CD4-positive, alpha-beta memory T cell (primary cell): ENCODE measurements around the gene PRR15L. TPM values are rescaled to one million over a fixed set of nuclear protein-coding genes. Genes with fewer than 3 reads are reported as not detected.
A peak's percentile ranks its signal among the peaks of the same experiment; 100 is the strongest.

ENCODE experiments used
- CTCF ChIA-PET: fragments of 350-600 bp; sonication (Branson Sonifier 250); formaldehyde crosslinking; loops from one replicate; lab custom pipeline; 2021; ENCODE audit warnings: inconsistent platforms; ENCODE audit not compliant: partially characterized antibody; lab: Charles Lee
- POLR2A ChIA-PET: fragments of 350-600 bp; sonication (Branson Sonifier 250); formaldehyde crosslinking; loops from one replicate; lab custom pipeline; 2021; ENCODE audit not compliant: partially characterized antibody; lab: Charles Lee
- DNase-seq, 5 donors: peaks; one replicate each; pipeline versions ENCODE4 v3.0.0 to v3.0.0-alpha.2; 2020 to 2022; ENCODE audit warnings: mixed read lengths in 1 of 5
- H3K27ac ChIP-seq: one replicate; pipeline ENCODE4 v1.7.0; 2013; ENCODE audit warnings: low read depth, low read length
- H3K27me3 ChIP-seq: 2 replicates; pipeline ENCODE4 v1.7.0; 2013; ENCODE audit warnings: mild to moderate bottlenecking, low read length, moderate library complexity; ENCODE audit not compliant: insufficient read depth
- H3K36me3 ChIP-seq: 2 replicates; pipeline ENCODE4 v1.7.0; 2013; ENCODE audit warnings: mild to moderate bottlenecking, low read length, moderate library complexity; ENCODE audit not compliant: insufficient read depth
- H3K4me1 ChIP-seq: 2 replicates; pipeline ENCODE4 v1.7.0; 2013; ENCODE audit warnings: mild to moderate bottlenecking, low read length, moderate library complexity; ENCODE audit not compliant: insufficient read depth
- H3K4me3 ChIP-seq, 2 donors: one replicate each; pipeline ENCODE4 v1.7.0; 2013; ENCODE audit warnings: low read length in 2 of 2, mild to moderate bottlenecking in 1 of 2
- H3K9me3 ChIP-seq, 2 donors: one replicate each; pipeline ENCODE4 v1.7.0; 2013; ENCODE audit warnings: low read length in 2 of 2, control low read depth in 1 of 2; ENCODE audit not compliant: control insufficient read depth in 1 of 2
- H3K27ac Mint-ChIP-seq, 7 donors: one replicate each; pipeline ENCODE4 v1.8.0; 2020 to 2021; ENCODE audit warnings: mixed read lengths in 7 of 7, mild to moderate bottlenecking in 6 of 7, inconsistent platforms in 3 of 7, moderate library complexity in 3 of 7
- H3K27me3 Mint-ChIP-seq, 2 donors: one replicate each; pipeline ENCODE4 v1.8.0; 2020 to 2021; ENCODE audit warnings: mixed read lengths in 2 of 2
- H3K36me3 Mint-ChIP-seq, 2 donors: one replicate each; pipeline ENCODE4 v1.8.0; 2020 to 2021; ENCODE audit warnings: mixed read lengths in 2 of 2, inconsistent platforms in 1 of 2, mild to moderate bottlenecking in 1 of 2
- H3K4me1 Mint-ChIP-seq, 4 donors: one replicate each; pipeline ENCODE4 v1.8.0; 2020 to 2021; ENCODE audit warnings: mixed read lengths in 4 of 4, mild to moderate bottlenecking in 1 of 4
- H3K4me3 Mint-ChIP-seq, 8 donors: one replicate each; pipeline ENCODE4 v1.8.0; 2020 to 2021; ENCODE audit warnings: mixed read lengths in 8 of 8, mild to moderate bottlenecking in 7 of 8, moderate library complexity in 6 of 8, inconsistent platforms in 3 of 8
- H3K9me3 Mint-ChIP-seq, 8 donors: one replicate each; pipeline ENCODE4 v1.8.0; 2020 to 2021; ENCODE audit warnings: mixed read lengths in 8 of 8, mild to moderate bottlenecking in 5 of 8, inconsistent platforms in 3 of 8, moderate library complexity in 1 of 8
- intact Hi-C: fragments of 100-400 bp; cut with micrococcal nuclease; formaldehyde crosslinking; loops from one replicate; pipeline ENCODE4 v1.15.1; 2023
- polyA plus RNA-seq, 2 donors: library from polyadenylated mRNA; unstranded; fragments of 300-500 nt; fragmentation: Illumina TruSeq; gene quantifications; one replicate each; pipeline ENCODE4 v1.2.3, GENCODE V29; 2021
- total RNA-seq, 2 experiments: library from RNA; stranded (reverse); gene quantifications; one replicate each; pipeline ENCODE4 v1.2.3, GENCODE V29; 2021

The PRR15L gene
- total and polyA plus RNA-seq, 4 experiments from 2014 or later, result 0.11 TPM; not detected in 3

- DNase-seq, result peak in 1 of 5 donors; percentile 9
- peaks cover 40 to 65% of the 10 kb centered on the region in 2 donors for H3K36me3 Mint-ChIP-seq
- Histone ChIP-seq H3K9me3 (no peaks in the 10 kb centered on the region), H3K4me3 (no peak overlapping the region), H3K36me3 (peaks cover 40% of the 10 kb centered on the region), H3K27me3 (no peaks in the 10 kb centered on the region), H3K27ac (no peak overlapping the region), H3K4me1 (peaks cover 11% of the 10 kb centered on the region)
- H3K4me3 Mint-ChIP-seq, result peak overlapping the region in 2 of 8 donors; percentile 26 to 44
- ChIA-PET CTCF (interaction anchor here (1.0 to 4.1 kb wide), 4 partner anchors 11 to 93 kb away, joined by 3 to 22 read pairs (median 9); partner anchors contain the start of gene CDK5RAP3), POLR2A (no interaction called here)
- no peaks in the 10 kb centered on the region for H3K27me3 Mint-ChIP-seq
- intact Hi-C loops, result no loop called here
- H3K4me1 Mint-ChIP-seq, result peaks cover 0 to 19% (median 6%) of the 10 kb centered on the region in 4 donors
- H3K27ac Mint-ChIP-seq, result peak overlapping the region in 2 of 7 donors; percentile 4 to 63
- no peaks in the 10 kb centered on the region for H3K9me3 Mint-ChIP-seq
Measured at GRCh38 chr17:47981462-47981861, 23.8 kb upstream of the PRR15L start.

- peaks cover 50% of the 10 kb centered on the region for H3K36me3 ChIP-seq
- CTCF ChIA-PET, result interaction anchor here (0.7 to 4.1 kb wide), 6 partner anchors 10 to 545 kb away, joined by 3 to 22 read pairs (median 4); partner anchors contain the start of gene CDK5RAP3
- no peaks in the 10 kb centered on the region for H3K27me3 Mint-ChIP-seq
- H3K9me3 ChIP-seq, result no peaks in the 10 kb centered on the region
- POLR2A ChIA-PET, result no interaction called here
- H3K27ac Mint-ChIP-seq, result peak overlapping the region in 4 of 7 donors; percentile 23 to 76 (median 62)
- peaks cover 0 to 19% (median 6%) of the 10 kb centered on the region in 4 donors for H3K4me1 Mint-ChIP-seq
- H3K27ac ChIP-seq, result no peak overlapping the region
- intact Hi-C loops, result no loop called here
- H3K4me3 Mint-ChIP-seq, result no peak overlapping the region
- peaks cover 11% of the 10 kb centered on the region for H3K4me1 ChIP-seq
- peaks cover 46 to 71% of the 10 kb centered on the region in 2 donors for H3K36me3 Mint-ChIP-seq
- H3K9me3 Mint-ChIP-seq, result no peaks in the 10 kb centered on the region
- H3K27me3 ChIP-seq, result no peaks in the 10 kb centered on the region
- H3K4me3 ChIP-seq, result no peak overlapping the region
- no peak for DNase-seq
Measured at GRCh38 chr17:47980541-47980940, 22.9 kb upstream of the PRR15L start.

GRCh38 chr17:47978324-47978723 is 20.6 kb upstream of the PRR15L start:
- H3K4me3 ChIP-seq, result no peak overlapping the region
- no peaks in the 10 kb centered on the region for H3K27me3 ChIP-seq
- no peak overlapping the region for H3K27ac ChIP-seq
- no peaks in the 10 kb centered on the region for H3K9me3 ChIP-seq
- no peak overlapping the region for H3K4me3 Mint-ChIP-seq
- intact Hi-C loops, result loop anchor here (1.0 kb wide), 1 partner anchor 96 kb away; no protein-coding TSS in a partner anchor
- peak in 4 of 5 donors; percentile 33 to 48 (median 40) for DNase-seq
- H3K4me1 ChIP-seq, result peaks cover 11% of the 10 kb centered on the region
- H3K4me1 Mint-ChIP-seq, result peaks cover 1 to 19% (median 10%) of the 10 kb centered on the region in 4 donors
- peak overlapping the region in 2 of 7 donors; percentile 12 to 47 for H3K27ac Mint-ChIP-seq
- H3K36me3 ChIP-seq, result peaks cover 63% of the 10 kb centered on the region
- POLR2A ChIA-PET, result interaction anchor here (0.7 to 0.8 kb wide), 2 partner anchors 19 to 47 kb away, joined by 3 read pairs; no protein-coding TSS in a partner anchor
- H3K27me3 Mint-ChIP-seq, result no peaks in the 10 kb centered on the region
- peaks cover 53 to 77% of the 10 kb centered on the region in 2 donors for H3K36me3 Mint-ChIP-seq
- H3K9me3 Mint-ChIP-seq, result no peaks in the 10 kb centered on the region
- CTCF ChIA-PET, result interaction anchor here (0.8 to 4.1 kb wide), 13 partner anchors 8 to 128 kb away, joined by 3 to 22 read pairs (median 4); partner anchors contain the start of genes CDK5RAP3 and PNPO

- H3K4me3 ChIP-seq, result no peak overlapping the region
- ChIA-PET POLR2A (no interaction called here), CTCF (interaction anchor here (0.9 to 2.2 kb wide), 4 partner anchors 24 to 100 kb away, joined by 3 to 16 read pairs (median 5); no protein-coding TSS in a partner anchor)
- DNase-seq, result no peak
- Mint-ChIP-seq H3K4me3 (no peak overlapping the region), H3K36me3 (peaks cover 41 to 67% of the 10 kb centered on the region in 2 donors), H3K9me3 (no peaks in the 10 kb centered on the region), H3K27ac (peak overlapping the region in 3 of 7 donors; percentile 26 to 63 (median 41)), H3K27me3 (no peaks in the 10 kb centered on the region), H3K4me1 (peaks cover 9 to 30% (median 18%) of the 10 kb centered on the region in 4 donors)
- peaks cover 53% of the 10 kb centered on the region for H3K36me3 ChIP-seq
- no peak overlapping the region for H3K27ac ChIP-seq
- H3K9me3 ChIP-seq, result no peaks in the 10 kb centered on the region
- no peaks in the 10 kb centered on the region for H3K27me3 ChIP-seq
- H3K4me1 ChIP-seq, result peaks cover 18% of the 10 kb centered on the region
- intact Hi-C loops, result no loop called here
Measured at GRCh38 chr17:47975823-47976205, 18.1 kb upstream of the PRR15L start.

GRCh38 chr17:47975189-47975822 is 17.6 kb upstream of the PRR15L start:
- intact Hi-C loops, result no loop called here
- Histone ChIP-seq H3K36me3 (peaks cover 48% of the 10 kb centered on the region), H3K27ac (no peak overlapping the region), H3K27me3 (no peaks in the 10 kb centered on the region), H3K4me3 (no peak overlapping the region), H3K9me3 (no peaks in the 10 kb centered on the region), H3K4me1 (peaks cover 20% of the 10 kb centered on the region)
- ChIA-PET CTCF (interaction anchor here (0.9 to 2.2 kb wide), 2 partner anchors 23 to 26 kb away, joined by 3 to 16 read pairs; no protein-coding TSS in a partner anchor), POLR2A (no interaction called here)
- Mint-ChIP-seq H3K36me3 (peaks cover 36 to 63% of the 10 kb centered on the region in 2 donors), H3K4me3 (no peak overlapping the region), H3K27me3 (no peaks in the 10 kb centered on the region), H3K4me1 (peaks cover 10 to 35% (median 19%) of the 10 kb centered on the region in 4 donors), H3K9me3 (no peaks in the 10 kb centered on the region), H3K27ac (peak overlapping the region in 3 of 7 donors; percentile 30 to 63 (median 41))
- DNase-seq, result no peak

GRCh38 chr17:47973541-47973940 is 15.9 kb upstream of the PRR15L start:
- Mint-ChIP-seq H3K4me3 (peak overlapping the region in 4 of 8 donors; percentile 8 to 44 (median 22)), H3K27me3 (peaks cover 0 to 1% of the 10 kb centered on the region in 2 donors), H3K4me1 (peaks cover 17 to 42% (median 25%) of the 10 kb centered on the region in 4 donors), H3K9me3 (no peaks in the 10 kb centered on the region), H3K27ac (peak overlapping the region in 2 of 7 donors; percentile 41 to 61), H3K36me3 (peaks cover 22 to 47% of the 10 kb centered on the region in 2 donors)
- no peak for DNase-seq
- intact Hi-C loops, result no loop called here
- no peak overlapping the region for H3K27ac ChIP-seq
- no peaks in the 10 kb centered on the region for H3K9me3 ChIP-seq
- CTCF ChIA-PET, result interaction anchor here (1.2 to 1.7 kb wide), 2 partner anchors 27 to 28 kb away, joined by 3 to 6 read pairs; no protein-coding TSS in a partner anchor
- H3K27me3 ChIP-seq, result no peaks in the 10 kb centered on the region
- peaks cover 35% of the 10 kb centered on the region for H3K36me3 ChIP-seq
- POLR2A ChIA-PET, result interaction anchor here (4.5 kb wide), 1 partner anchor 32 kb away, joined by 34 read pairs; the partner anchor contains the start of gene PNPO
- H3K4me3 ChIP-seq, result no peak overlapping the region
- H3K4me1 ChIP-seq, result peaks cover 28% of the 10 kb centered on the region
